Omental fat pad (tissue), 4 donors: Measurements from ENCODE around the gene TBX22. TPM values are rescaled to one million over a fixed set of nuclear protein-coding genes. Genes with fewer than 3 reads are reported as not detected.
"Not testable (repeated sequence)": the region's sequence is repeated elsewhere in the genome, so short reads cannot be mapped to it uniquely, and the experiment has no call there.

Experiments
- ATAC-seq: fragments of 150-250 bp; one replicate; pipeline ENCODE4 v1.9.1; 2016; ENCODE audit warnings: mild to moderate bottlenecking, moderate library complexity; ENCODE audit not compliant: low FRiP score
- DNase-seq: peaks from one replicate; pipeline ENCODE4 v3.0.0-alpha.2; 2019; ENCODE audit warnings: low spot score
- CTCF ChIP-seq, 3 donors: fragments of 450-650 bp; IDR thresholded peaks; one replicate each; pipeline ENCODE4 v1.5.1; 2016 to 2017; ENCODE audit warnings: antibody characterized with exemption in 3 of 3, mild to moderate bottlenecking in 3 of 3, moderate library complexity in 2 of 3
- total RNA-seq, 4 donors: library from RNA; depleted of rRNA; stranded (reverse); fragments of >200 nt; gene quantifications; one replicate each; pipeline ENCODE4 v1.1.0, GENCODE V29; 2016

Gene TBX22
- total RNA-seq, 4 donors from 2014 or later: not detected

DNA sequence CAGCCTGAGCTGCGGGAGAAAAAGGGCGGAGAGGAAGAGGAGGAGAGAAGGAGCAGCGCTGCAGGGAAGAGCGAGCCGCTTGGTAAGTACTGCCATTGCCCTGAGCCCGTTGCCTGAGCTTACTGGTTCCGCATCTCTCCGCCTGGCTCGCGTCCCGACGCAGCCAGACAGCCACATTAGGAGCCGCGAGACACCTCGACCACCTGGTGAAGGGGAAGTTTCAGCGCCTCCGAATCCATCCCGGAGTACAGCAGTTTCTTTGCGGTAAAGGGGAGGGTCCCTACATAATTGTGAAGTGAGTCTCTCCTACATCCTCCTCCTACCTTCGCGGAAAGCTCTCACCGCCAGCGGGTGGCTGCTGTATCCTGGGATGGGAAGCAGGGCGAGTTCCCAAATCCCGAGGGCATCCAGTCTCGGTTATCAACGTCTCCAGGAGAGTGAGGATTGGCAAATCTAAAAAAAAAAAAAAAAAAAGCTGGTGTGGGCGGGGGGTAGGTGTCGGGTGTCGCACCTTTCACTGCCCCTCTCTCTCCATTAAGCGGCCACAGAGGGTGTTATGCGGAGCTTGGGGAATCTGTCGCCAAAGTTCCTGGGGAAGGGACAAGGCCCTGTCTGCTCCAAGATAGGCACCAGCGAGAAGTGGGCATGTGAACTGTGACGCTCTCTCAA is 7.9 kb downstream of the TBX22 start:
- DNase-seq (no peak), ATAC-seq (no peak)
- TF ChIP-seq CTCF (IDR thresholded peaks at IDR 0.05): no peak

GRCh38 chrX:80026116-80026515 is 11.6 kb downstream of the TBX22 start:
- no peak for ATAC-seq
- TF ChIP-seq CTCF (IDR thresholded peaks at IDR 0.05): no peak
- DNase-seq: no peak

DNA sequence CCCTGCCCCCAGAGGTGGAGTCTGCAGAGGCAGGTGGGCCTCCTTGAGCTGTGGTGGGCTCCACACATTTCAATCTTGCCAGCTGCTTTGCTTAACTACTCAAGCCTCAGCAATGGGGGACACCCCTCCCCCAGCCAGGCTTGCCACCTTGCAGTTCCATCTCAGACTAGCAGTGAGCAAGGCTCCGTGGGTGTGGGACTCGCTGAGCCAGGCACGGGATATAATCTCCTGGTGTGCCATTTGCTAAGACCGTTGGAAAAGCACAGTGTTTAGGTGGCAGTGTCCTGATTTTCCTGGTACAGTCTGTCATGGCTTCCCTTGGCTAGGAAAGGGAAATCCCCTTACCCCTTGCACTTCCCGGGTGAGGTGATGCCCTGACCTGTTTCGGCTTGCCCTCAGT is 51.6 kb downstream of the TBX22 start:
- ATAC-seq, DNase-seq: not testable (repeated sequence)

DNA sequence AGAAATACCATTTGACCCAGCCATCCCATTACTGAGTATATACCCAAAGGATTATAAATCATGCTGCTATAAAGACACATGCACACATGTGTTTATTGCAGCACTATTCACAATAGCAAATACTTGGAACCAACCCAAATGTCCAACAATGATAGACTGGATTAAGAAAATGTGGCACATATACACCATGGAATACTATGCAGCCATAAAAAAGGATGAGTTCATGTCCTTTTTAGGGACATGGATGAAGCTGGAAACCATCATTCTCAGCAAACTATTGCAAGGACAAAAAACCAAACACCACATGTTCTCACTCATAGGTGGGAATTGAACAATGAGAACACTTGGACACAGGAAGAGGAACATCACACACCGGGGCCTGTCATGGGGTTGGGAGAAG is 61.1 kb downstream of the TBX22 start:
- not testable (repeated sequence) for ATAC-seq, DNase-seq
